HG03460 (cell line): ENCODE data around the gene SEMA5A.

Experiments
- ATAC-seq: cut with Tn5 transposase; IDR thresholded peaks from one replicate; pipeline ENCODE4 v1.9.1; 2021; ENCODE audit not compliant: unreplicated experiment

SEMA5A gene

DNA sequence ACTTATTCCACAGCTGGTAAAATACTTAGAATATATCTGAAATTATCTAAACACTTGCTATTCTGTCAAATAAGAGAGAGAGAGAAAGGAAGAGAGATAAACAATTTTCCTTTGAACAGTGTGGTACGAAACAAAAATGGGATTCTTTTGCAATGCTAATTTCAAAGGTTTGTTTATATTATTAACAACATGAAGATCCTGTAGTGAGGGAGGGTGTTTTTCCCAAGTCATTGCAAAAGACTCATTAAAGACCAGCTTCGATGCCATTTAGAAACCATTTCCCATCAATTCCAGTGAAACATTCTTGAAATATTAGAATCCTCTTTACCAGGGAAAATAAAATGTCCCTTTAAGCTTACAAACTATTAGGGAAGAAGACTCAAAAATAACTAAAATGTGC, 505.4 kb downstream of the SEMA5A start:
- no peak for ATAC-seq

DNA sequence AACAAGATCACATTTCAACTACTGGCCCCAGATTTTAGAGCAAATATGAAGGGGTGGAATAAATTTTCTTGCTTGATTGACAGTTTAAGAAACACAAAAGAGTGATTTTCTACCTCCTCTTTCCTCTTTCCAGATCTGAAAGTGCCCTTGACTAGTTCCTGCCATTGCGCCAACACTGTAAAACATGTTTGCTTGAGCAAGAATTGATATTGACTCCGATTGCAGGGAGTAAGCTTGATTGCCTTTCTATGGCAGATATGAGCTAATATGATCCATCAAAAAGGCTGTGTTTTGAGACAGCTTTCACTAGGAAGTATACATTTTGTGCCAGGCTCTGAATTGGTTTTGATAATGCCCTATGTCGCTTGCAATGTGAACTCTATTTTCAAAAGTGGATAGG, 508.8 kb downstream of the SEMA5A start:
- ATAC-seq: no peak

DNA sequence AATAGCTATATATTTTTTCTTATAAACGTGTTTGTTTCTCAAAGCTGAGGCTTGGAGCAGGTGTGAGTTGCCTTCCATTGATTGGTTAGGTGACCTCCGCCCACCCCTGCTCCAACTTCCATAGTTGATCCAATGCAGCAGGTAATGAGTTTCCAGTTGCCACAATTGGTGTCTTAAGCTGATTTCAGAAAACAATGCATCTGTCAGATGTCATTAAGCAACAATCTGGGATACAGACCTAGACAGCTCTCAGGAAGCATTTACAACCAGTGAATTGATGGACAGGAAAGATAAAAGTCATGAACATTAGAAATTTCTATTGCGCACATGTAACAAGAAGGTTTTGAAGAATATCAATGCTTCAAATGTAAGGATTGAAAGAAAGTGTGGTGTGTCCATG, 510.5 kb downstream of the SEMA5A start:
- no peak for ATAC-seq

DNA sequence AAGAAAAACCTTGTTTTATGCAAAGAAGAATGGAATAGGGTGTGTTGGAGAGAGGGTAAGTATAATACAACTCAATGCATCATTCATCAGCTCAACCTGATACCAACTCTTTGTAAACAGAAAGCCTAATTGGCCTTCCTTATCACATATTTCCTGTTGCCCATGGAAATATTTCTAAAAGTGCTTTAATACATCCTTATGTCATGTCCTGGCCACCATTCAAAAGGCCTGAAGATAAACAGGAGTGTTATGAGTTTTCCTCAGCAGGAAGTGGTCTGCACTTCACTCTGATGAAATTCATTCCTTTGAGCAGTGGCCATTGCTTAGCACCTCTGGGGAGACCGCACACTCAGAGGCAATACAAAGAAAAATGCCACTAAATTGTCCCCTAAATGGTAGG, 511.2 kb downstream of the SEMA5A start:
- ATAC-seq: no peak

DNA sequence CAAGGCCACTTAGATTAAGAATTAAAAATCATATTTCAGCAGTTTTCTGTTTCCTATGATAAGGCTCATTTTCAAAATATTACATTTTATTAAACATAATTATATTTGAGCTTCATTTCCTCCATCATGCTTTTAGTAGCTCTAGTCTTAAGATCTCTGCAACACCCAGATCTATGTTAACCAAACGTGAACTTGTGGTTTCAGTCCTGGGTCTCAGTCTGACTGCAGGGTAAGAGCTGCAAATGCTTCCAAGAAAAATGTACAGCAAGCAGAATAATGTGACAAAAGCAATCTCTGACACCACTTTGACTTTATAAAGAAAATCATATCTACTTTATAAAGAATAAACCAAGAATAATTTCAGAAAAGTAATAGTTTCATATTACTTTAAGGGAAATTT, 512.4 kb downstream of the SEMA5A start:
- ATAC-seq: no peak

DNA sequence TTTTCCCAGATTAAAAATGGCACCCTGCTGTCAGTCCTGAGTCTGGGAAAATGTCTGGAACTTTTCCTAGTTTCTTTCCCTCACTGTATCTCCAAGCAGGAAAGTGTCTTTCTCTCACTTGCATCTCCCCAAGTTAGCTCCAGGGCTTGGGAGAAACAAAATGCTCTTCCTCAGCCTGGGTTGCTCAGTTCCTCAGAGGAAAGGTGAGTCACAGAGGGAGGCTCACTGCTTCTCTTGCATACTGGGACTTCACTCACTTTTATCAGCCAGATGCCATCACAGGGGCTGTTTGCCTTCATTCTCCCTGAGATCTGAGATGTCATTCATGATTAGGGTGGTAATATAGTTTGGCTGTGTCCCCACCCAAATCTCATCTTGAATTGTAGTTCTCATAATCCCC, 519.9 kb downstream of the SEMA5A start:
- ATAC-seq: no peak

DNA sequence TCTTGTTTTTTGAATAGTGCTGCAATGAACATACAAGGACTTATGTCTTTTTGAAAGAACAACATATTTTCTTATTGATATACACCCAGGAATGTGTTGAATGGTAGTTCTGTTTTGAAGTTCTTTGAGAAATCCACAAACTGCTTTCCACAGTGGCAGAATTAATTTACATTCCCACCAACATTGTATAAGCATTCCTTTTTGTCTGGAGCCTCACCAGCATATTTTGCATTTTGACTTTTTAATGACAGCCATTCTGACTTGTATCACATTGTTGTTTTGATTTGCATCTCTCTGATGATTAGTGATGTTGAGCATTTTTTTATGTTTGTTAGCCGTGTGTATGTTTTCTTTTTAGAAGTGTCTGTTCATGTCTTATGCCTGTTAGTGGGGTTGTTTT, 524.9 kb downstream of the SEMA5A start:
- no peak for ATAC-seq

DNA sequence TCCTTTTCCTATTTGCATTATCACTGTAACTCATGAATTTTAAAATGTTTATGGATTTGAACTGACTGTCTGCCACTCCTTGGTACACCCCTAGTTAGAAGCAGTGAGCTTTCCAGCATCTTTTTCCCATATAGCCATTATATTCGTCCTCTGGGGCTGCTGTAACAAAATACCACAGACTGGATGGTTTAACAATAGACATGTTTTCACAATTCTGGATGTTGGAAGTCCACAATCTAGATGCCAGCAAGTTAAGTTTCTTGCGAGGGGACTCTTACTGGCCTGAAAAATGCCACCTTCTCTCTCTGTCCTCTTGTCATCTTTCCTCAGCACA, 530.0 kb downstream of the SEMA5A start:
- no peak for ATAC-seq

DNA sequence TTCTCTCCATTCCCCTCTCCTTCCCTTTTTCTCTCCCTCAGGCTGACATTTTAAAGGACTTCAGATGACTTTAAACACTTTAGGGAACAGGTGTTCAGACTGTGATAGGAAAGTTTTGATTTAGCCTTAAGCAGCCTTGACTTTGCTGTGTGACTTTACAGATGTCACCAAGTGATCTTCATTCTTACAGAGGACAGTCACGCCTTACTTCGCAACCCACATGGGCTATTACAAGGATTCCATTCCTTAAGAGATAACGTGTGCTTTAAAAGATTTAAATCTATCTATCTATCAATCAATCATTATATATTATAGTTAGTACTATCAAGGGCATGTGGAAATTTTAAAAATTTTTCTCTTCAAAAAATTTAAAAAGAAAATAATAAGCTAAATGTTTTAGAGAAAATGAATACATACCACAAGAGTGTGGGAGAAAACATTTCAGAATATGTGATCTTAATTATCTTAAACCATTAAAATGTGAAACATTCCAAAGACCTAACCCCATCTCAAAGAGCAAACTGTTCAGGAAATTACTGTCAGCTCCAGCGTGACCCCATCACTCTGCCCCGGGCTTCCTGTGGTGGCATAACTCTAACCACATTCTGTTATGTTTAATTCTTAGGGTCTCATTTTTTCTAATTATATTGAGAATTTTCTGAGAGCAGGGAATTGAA, 530.5 kb downstream of the SEMA5A start:
- no peak for ATAC-seq

DNA sequence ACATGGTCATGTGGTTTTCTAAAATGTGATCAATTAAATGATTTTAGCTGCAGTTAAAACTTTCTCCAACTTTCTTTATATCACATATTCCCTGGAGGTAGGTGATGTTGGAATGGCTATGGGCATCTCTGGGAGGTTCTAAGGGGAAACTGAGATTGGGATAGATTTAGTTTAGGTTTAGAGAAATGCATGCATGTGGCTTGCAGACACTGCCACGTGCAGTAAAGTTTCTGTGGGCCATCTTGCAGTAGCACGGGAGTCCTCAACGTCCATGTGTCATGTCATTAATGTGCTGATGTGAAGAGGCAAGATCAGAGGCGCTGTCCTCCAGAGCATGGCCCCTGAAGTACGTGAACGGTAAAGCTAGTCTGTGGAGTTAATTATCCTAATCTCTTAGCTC, 532.7 kb downstream of the SEMA5A start:
- no peak for ATAC-seq

DNA sequence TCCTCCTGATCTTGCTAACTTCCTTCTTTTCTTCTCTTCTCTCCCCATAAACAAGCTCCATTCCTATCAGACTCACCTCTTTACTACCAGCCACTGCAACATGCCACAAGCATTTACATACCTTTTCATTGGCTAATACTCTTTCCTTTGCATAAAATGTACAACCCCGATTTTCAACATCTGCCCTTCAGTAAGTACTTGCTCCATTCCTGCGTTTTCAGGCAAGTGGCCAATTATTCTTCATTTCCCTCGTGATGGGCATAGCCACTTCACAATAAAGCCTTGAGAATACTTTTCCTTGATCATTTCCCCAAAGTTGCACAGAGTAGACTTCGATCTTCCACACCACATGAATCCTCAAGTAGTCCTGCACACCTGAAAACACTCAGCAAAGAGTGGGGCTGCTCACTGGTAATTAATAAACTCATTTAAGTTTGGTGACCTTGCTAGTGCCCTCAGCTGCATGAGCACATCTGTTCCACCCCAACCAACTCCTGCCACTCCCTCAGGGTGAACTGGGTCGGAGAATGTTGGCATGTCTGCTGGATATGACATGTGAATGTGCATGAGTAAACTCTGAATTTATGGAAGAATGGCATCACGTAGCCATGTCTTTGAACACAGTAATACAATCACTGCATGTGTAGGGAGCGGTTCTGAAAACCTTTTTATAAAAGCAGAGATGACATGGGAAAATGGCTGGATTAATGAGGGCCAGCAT, 535.8 kb downstream of the SEMA5A start:
- ATAC-seq: no peak

DNA sequence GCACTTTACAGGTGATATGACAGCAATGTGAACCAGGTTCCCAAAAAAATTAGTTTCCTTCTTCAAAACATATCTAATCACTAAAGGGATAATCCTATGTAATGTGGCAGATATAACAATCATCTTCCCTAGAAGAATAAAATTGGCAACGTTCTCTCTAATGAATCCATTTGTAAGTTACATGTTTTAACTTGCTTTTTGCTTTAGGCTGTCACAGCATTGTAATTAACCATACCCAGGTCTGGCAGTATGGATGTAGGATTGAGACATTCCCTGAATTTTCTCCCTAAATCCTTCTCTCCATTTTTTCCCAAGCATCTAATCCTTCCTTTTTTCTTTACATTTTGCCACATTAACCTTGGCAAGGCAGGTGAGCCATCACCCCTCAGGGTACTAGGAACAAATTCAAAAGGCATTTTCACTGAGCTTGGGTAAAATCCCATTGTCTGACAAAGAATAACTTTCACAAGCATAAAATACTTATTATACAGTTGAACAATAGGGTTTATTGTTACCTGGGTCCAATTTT, 548.3 kb downstream of the SEMA5A start:
- no peak for ATAC-seq

DNA sequence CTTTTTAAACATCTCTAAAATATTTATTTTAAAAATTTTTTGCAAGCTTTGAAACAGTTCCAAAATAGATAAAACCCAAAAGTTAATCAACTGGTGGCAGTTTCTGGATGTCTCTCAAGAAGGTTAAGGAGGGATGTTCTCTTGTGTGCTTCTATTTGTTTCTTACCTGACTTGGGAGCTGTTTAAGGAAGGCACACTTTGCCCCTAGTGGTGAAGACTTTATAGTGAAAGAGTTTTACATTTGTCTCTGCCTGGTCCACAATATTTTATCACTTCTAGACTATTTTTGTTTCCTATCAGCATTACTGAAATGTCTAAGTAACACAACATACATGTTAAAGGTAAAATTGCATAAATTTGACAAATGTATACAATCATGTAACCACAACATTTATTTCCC, 552.8 kb downstream of the SEMA5A start:
- ATAC-seq: no peak
